Measurements from ENCODE around the gene ZNF467.

ZNF467 gene

GRCh38 chr7:149769915-149770314 is 3.5 kb downstream of the ZNF467 start:
- no peak for DNase-seq

GRCh38 chr7:149768931-149769330 is 4.5 kb downstream of the ZNF467 start:
- DNase-seq: no peak

GRCh38 chr7:149767068-149767467 is 6.3 kb downstream of the ZNF467 start:
- DNase-seq: no peak

- no peak for DNase-seq
Observed at GRCh38 chr7:149766135-149766675, 7.2 kb downstream of the ZNF467 start.

DNA sequence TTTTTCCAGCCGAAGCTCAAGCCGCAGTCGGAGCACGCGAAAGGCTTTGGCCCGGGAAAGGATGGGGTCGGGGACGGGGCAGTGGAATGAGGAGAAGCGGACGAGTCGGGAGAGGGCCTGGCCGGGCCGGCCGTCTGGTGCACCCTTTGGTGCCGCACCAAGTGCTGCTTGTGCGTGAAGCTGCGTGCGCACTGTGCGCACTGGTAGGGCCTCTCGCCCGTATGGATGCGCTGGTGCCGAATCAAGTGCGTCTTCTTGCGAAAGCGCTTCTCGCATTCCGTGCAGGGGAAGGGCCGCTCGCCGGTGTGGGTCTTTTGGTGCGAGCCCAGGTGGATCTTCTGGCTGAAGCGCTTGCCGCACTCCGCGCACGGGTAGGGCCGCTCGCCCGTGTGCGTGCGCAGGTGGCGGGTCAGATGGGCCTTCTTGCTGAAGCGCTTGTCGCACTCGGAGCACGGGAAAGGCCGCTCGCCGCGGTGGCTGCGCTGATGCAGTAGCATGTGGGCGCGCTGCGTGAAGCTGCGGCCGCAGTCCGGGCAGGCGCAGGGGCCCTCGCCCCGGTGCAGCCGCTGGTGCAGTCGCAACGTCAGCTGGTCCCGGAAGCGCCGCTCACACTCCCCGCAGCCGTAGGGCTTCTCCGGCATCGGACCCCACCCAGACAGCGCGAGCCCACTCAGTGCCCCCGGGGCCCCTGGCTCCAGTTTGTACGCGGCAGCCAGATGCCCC is 7.8 kb downstream of the ZNF467 start:
- no peak for DNase-seq

DNA sequence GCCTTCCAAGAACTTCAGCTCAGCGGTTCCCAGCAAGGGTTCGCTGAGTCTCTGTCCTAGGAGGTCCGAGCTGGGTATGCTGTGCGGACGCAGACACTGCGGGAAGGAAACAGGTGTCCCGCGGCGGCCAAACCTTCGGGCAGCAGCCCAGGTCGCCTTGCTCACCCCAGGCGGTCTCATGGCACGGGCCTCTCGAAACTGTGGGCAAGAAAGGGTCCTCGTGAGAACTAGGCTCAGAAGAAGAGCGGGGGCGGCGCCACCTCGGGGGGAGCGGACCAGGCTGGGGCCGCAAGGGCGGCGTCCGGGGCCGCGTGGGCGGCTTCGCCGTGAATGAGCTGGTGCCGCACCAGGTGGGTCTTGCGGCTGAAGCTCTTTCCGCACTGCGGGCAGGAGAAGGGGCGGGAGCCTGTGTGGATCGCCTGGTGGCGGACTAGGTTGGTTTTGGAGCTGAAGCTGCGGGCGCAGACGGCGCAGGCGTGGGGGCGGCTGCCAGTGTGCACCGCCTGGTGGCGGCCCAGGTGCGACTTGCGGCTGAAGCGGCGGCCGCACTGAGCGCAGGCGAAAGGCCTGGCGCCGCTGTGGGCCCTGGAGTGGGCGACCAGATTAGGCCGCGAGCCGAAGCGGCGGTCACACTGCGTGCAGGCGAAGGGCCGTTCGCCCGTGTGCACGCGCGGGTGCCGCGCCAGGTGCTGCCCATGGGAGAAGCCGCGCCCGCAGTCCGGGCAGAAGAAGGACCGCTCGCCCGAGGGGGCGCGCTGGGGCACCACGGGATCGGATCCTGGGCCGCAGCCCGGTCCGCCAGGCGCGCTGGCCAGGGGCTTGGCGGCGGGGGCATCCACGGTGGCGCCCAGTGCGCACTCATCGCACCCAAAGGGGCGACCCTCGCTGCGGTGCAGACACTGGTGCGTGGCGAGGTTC is 8.6 kb downstream of the ZNF467 start:
- no peak for DNase-seq

- DNase-seq: no peak
Observed at GRCh38 chr7:149763563-149764240, 9.7 kb downstream of the ZNF467 start.

GRCh38 chr7:149762610-149763009 is 10.8 kb downstream of the ZNF467 start:
- no peak for DNase-seq

GRCh38 chr7:149762089-149762488 is 11.3 kb downstream of the ZNF467 start:
- DNase-seq: no peak

- DNase-seq: no peak
Observed at GRCh38 chr7:149761307-149761706, 12.1 kb downstream of the ZNF467 start.

- DNase-seq: no peak
Observed at GRCh38 chr7:149760538-149760937, 12.8 kb downstream of the ZNF467 start.

- no peak for DNase-seq
Observed at GRCh38 chr7:149759093-149759860, 14.1 kb downstream of the ZNF467 start.

- DNase-seq: no peak
Observed at GRCh38 chr7:149753375-149754233, 19.8 kb downstream of the ZNF467 start.

GRCh38 chr7:149752646-149753045 is 20.7 kb downstream of the ZNF467 start:
- DNase-seq: no peak

- DNase-seq: no peak
Observed at GRCh38 chr7:149751043-149751775, 22.2 kb downstream of the ZNF467 start.

GRCh38 chr7:149750122-149750845 is 23.1 kb downstream of the ZNF467 start:
- no peak for DNase-seq

DNA sequence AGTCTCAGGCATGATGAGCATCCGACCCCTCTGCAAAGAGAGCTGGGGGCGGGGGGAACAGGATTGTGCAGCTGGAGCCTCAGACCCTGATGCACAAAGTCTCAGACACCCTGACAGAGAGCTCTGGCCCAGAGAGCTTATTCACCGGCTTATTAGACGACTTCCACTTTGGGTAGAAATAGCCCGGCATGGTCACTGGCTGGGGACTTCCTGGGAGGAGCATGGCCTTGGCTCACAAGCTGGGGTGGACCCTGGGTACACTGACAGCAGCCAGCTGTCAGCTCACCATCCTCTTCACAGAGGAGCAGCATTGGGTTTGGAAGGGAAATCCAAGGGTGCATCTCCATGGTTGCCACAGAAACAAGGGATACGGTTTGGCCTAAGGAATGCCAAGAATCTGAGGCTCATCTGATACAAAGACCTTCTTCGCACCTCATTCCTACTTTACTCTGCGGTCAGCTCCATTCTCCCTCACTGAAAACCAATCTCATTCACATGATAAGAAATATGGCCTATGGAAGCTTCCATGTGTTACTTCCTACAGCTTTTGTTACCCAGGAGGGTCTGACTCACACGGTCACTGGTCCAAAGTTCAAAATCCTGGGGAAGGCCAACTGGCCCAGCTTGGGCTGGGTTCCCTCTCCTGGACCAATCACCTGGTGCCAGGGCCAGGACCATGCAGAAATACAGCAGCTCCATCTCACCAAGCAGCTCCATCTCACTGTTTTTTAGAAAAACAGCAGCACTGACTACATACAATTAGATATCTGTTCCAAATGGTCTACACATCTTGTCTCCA is 25.1 kb downstream of the ZNF467 start:
- DNase-seq: no peak

DNA sequence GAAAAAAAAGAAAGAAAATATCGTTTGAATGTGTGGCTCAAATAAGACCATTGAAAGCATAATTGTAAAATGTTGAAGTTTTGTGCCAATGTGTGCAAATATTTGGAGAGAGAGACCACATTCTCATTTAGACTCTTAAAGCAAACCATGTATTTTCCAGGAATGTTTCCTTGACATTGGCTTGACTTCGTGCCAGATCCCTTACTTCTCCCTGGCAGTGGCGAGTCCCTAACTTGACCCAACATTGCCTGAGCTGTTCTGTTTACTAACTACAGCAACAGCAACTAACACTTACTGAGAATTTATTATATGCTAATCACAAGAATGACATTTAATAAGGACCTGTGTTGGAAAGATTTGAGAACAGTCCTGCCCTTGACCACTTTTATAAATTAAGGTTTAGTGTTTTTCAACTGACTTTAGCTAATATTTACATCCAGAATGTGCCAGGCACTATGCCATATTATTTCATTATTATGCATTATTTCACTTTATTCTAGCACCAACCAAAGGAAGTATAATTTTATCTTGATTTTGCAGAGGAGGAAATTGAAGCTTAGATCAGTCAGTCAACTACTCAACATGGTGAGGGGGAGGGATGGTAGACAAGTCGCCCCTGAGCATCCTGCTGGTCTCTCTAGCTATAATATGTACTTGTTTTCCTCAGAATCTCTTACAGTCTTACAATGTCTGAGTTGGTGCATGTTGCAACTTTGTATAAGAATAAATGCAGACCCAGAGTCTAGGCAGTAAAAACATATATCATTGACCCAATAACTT is 29.7 kb downstream of the ZNF467 start:
- DNase-seq: no peak

All from T1000 (cell line).